DND-41 (cell line): ENCODE measurements around the gene FPGT.
A peak's percentile ranks its signal among the peaks of the same experiment; 100 is the strongest.

ENCODE experiments used
- ATAC-seq: fragments of 200-7000 bp; cut with Tn5 transposase; 3 replicates; pipeline ENCODE4 v1.9.1; 2021; ENCODE audit warnings: low read depth; ENCODE audit not compliant: insufficient read depth
- DNase-seq: peaks from one replicate; pipeline ENCODE4 v3.0.0-alpha.2; 2020
- H2AFZ ChIP-seq: 2 replicates; pipeline ENCODE4 v1.6.0; 2012; ENCODE audit warnings: low read depth, low read length
- H3K27ac ChIP-seq: 2 replicates; pipeline ENCODE4 v1.5.1; 2012; ENCODE audit warnings: low read length, inconsistent platforms
- H3K27me3 ChIP-seq: fragments of 200-600 bp; sonication (generic); 2 replicates; pipeline ENCODE4 v1.6.0; 2012; ENCODE audit warnings: low read length, mild to moderate bottlenecking, inconsistent platforms; ENCODE audit not compliant: insufficient read depth, poor library complexity
- H3K36me3 ChIP-seq: 2 replicates; pipeline ENCODE4 v1.5.1; 2012; ENCODE audit warnings: low read length, inconsistent platforms; ENCODE audit not compliant: insufficient read depth
- H3K4me1 ChIP-seq: 2 replicates; pipeline ENCODE4 v1.5.1; 2012; ENCODE audit warnings: mild to moderate bottlenecking, low read length; ENCODE audit not compliant: insufficient read depth
- H3K4me2 ChIP-seq: 2 replicates; pipeline ENCODE4 v1.6.0; 2012; ENCODE audit warnings: mild to moderate bottlenecking, moderate library complexity, low read length, inconsistent platforms; ENCODE audit not compliant: insufficient read depth
- H3K4me3 ChIP-seq, 2 experiments: fragments of 200-600 bp in 1 of 2; shearing (Covaris generic) in 1 of 2; 2 replicates each; pipeline ENCODE4 v1.5.1; 2012 to 2016; ENCODE audit warnings: inconsistent platforms in 2 of 2, low read length in 2 of 2, mild to moderate bottlenecking in 2 of 2, low read depth in 1 of 2, moderate library complexity in 1 of 2
- H3K79me2 ChIP-seq: 2 replicates; pipeline ENCODE4 v1.6.0; 2012; ENCODE audit warnings: low read length, inconsistent platforms; ENCODE audit not compliant: insufficient read depth
- H3K9ac ChIP-seq: 2 replicates; pipeline ENCODE4 v1.6.0; 2012; ENCODE audit warnings: low read depth, mild to moderate bottlenecking, inconsistent platforms, low read length, moderate library complexity
- H3K9me3 ChIP-seq: 2 replicates; pipeline ENCODE4 v1.5.1; 2012; ENCODE audit warnings: low read length, moderate library complexity, mild to moderate bottlenecking, inconsistent platforms; ENCODE audit not compliant: insufficient read depth, severe bottlenecking
- H4K20me1 ChIP-seq: 2 replicates; pipeline ENCODE4 v1.6.0; 2012; ENCODE audit warnings: low read length; ENCODE audit not compliant: insufficient read depth
- CTCF ChIP-seq: IDR thresholded peaks from 2 replicates; pipeline ENCODE4 v1.5.1; 2012; ENCODE audit warnings: borderline replicate concordance, low read length, moderate library complexity, mild to moderate bottlenecking; ENCODE audit not compliant: poor library complexity, severe bottlenecking; ENCODE audit errors: extremely low read depth
- EZH2 ChIP-seq: IDR thresholded peaks from 3 replicates; pipeline ENCODE4 v1.6.1; 2012; ENCODE audit warnings: borderline replicate concordance, low read depth, mild to moderate bottlenecking, moderate library complexity, low read length, inconsistent platforms; ENCODE audit not compliant: severe bottlenecking

FPGT gene

GRCh38 chr1:74195339-74195738 lies 2.7 kb upstream of the FPGT start:
- Histone ChIP-seq H2AFZ (no peak overlapping the region), H3K4me3 (no peak overlapping the region), H3K27me3 (no peaks in the 10 kb centered on the region), H3K9ac (no peak overlapping the region), H4K20me1 (no peaks in the 10 kb centered on the region), H3K36me3 (no peaks in the 10 kb centered on the region), H3K4me2 (no peak overlapping the region), H3K27ac (no peak overlapping the region), H3K9me3 (no peaks in the 10 kb centered on the region), H3K4me1 (peaks cover 26% of the 10 kb centered on the region), H3K79me2 (no peaks in the 10 kb centered on the region; the same call in 1 of the 2 replicates)
- no peak for ATAC-seq
- no peak for DNase-seq
- no peak for TF ChIP-seq EZH2
- no peak for TF ChIP-seq CTCF

GRCh38 chr1:74197255-74197654 lies 787 bp upstream of the FPGT start:
- no peaks in the 10 kb centered on the region for H3K27me3 ChIP-seq
- H3K9ac ChIP-seq: peak overlapping the region; percentile 62
- H3K79me2 ChIP-seq: no peaks in the 10 kb centered on the region; the same call in 1 of the 2 replicates
- no peaks in the 10 kb centered on the region for H3K9me3 ChIP-seq
- H3K4me3 ChIP-seq: peak overlapping the region; percentile 62 to 76; a peak in 3 of 4 replicates
- no peaks in the 10 kb centered on the region for H3K36me3 ChIP-seq
- H3K27ac ChIP-seq: peak overlapping the region; percentile 80
- TF ChIP-seq CTCF (no peak), EZH2 (no peak)
- peaks cover 26% of the 10 kb centered on the region for H3K4me1 ChIP-seq
- no peak for DNase-seq
- H3K4me2 ChIP-seq: peak overlapping the region; percentile 63
- H4K20me1 ChIP-seq: no peaks in the 10 kb centered on the region
- no peak for ATAC-seq
- H2AFZ ChIP-seq: peak overlapping the region; percentile 97

GRCh38 chr1:74199504-74199903 lies 1.5 kb downstream of the FPGT start:
- no peak for TF ChIP-seq EZH2
- TF ChIP-seq CTCF: no peak
- DNase-seq: no peak
- Histone ChIP-seq H3K4me2 (peak overlapping the region; percentile 63), H3K9ac (peak overlapping the region; percentile 62; the same call in 1 of the 2 replicates), H3K79me2 (no peaks in the 10 kb centered on the region; the same call in 1 of the 2 replicates), H3K4me1 (peaks cover 26% of the 10 kb centered on the region), H3K27ac (no peak overlapping the region), H2AFZ (0 out of 2 replicates have a peak overlapping the region, but pooled peaks have one; percentile 79), H4K20me1 (no peaks in the 10 kb centered on the region), H3K27me3 (no peaks in the 10 kb centered on the region), H3K9me3 (no peaks in the 10 kb centered on the region), H3K36me3 (no peaks in the 10 kb centered on the region), H3K4me3 (peak overlapping the region in 1 of 2 experiments; percentile 76; a peak in 3 of 4 replicates)
- no peak for ATAC-seq

GRCh38 chr1:74205266-74205665 lies 7.2 kb downstream of the FPGT start:
- DNase-seq (no peak), ATAC-seq (no peak)
- peaks cover 10% of the 10 kb centered on the region; the same call in 1 of the 2 replicates for H3K36me3 ChIP-seq
- H3K27ac ChIP-seq: no peak overlapping the region
- H3K4me2 ChIP-seq: no peak overlapping the region
- no peaks in the 10 kb centered on the region for H3K27me3 ChIP-seq
- TF ChIP-seq EZH2 (no peak), CTCF (no peak)
- no peaks in the 10 kb centered on the region for H3K79me2 ChIP-seq
- no peak overlapping the region for H3K9ac ChIP-seq
- no peaks in the 10 kb centered on the region for H3K4me1 ChIP-seq
- no peak overlapping the region for H2AFZ ChIP-seq
- no peaks in the 10 kb centered on the region for H4K20me1 ChIP-seq
- no peaks in the 10 kb centered on the region for H3K9me3 ChIP-seq
- H3K4me3 ChIP-seq: no peak overlapping the region
